ENCODE results near the gene ACBD4. TPM values are rescaled to one million over a fixed set of nuclear protein-coding genes. Genes with fewer than 3 reads are reported as not detected.
A peak's percentile ranks its signal among the peaks of the same experiment; 100 is the strongest.

Gene ACBD4
- total and polyA plus RNA-seq, 2 of the 13 experiments (the other 11 are each of a cell fraction or from before 2014, with no cell fraction given), result 16.1 to 26.9 TPM

- 0 out of 2 replicates have a peak, but pooled peaks have one; percentile 41 for TF ChIP-seq ZSCAN5A (CRISPR knock-in tag; IDR thresholded peaks at IDR 0.05; ENCODE audit: borderline replicate concordance)
- TF ChIP-seq KDM6A (CRISPR knock-in tag; IDR thresholded peaks at IDR 0.05; ENCODE audit: low read depth), result no peak
- TF ChIP-seq ZNF547 (CRISPR knock-in tag; IDR thresholded peaks at IDR 0.05), result peak; percentile 95
- TF ChIP-seq ZFP36L2 (CRISPR knock-in tag; IDR thresholded peaks at IDR 0.05), result peak; percentile 24; the same call in 1 of the 2 replicates
- TF ChIP-seq ZNF160 (CRISPR knock-in tag; IDR thresholded peaks at IDR 0.05), result peak; percentile 94
- no peak for TF ChIP-seq NR3C1 (CRISPR knock-in tag; IDR thresholded peaks at IDR 0.05)
- peak; percentile 86 for TF ChIP-seq SPEN (CRISPR knock-in tag; IDR thresholded peaks at IDR 0.05; ENCODE audit: low read depth)
- TF ChIP-seq, protein P1, sequence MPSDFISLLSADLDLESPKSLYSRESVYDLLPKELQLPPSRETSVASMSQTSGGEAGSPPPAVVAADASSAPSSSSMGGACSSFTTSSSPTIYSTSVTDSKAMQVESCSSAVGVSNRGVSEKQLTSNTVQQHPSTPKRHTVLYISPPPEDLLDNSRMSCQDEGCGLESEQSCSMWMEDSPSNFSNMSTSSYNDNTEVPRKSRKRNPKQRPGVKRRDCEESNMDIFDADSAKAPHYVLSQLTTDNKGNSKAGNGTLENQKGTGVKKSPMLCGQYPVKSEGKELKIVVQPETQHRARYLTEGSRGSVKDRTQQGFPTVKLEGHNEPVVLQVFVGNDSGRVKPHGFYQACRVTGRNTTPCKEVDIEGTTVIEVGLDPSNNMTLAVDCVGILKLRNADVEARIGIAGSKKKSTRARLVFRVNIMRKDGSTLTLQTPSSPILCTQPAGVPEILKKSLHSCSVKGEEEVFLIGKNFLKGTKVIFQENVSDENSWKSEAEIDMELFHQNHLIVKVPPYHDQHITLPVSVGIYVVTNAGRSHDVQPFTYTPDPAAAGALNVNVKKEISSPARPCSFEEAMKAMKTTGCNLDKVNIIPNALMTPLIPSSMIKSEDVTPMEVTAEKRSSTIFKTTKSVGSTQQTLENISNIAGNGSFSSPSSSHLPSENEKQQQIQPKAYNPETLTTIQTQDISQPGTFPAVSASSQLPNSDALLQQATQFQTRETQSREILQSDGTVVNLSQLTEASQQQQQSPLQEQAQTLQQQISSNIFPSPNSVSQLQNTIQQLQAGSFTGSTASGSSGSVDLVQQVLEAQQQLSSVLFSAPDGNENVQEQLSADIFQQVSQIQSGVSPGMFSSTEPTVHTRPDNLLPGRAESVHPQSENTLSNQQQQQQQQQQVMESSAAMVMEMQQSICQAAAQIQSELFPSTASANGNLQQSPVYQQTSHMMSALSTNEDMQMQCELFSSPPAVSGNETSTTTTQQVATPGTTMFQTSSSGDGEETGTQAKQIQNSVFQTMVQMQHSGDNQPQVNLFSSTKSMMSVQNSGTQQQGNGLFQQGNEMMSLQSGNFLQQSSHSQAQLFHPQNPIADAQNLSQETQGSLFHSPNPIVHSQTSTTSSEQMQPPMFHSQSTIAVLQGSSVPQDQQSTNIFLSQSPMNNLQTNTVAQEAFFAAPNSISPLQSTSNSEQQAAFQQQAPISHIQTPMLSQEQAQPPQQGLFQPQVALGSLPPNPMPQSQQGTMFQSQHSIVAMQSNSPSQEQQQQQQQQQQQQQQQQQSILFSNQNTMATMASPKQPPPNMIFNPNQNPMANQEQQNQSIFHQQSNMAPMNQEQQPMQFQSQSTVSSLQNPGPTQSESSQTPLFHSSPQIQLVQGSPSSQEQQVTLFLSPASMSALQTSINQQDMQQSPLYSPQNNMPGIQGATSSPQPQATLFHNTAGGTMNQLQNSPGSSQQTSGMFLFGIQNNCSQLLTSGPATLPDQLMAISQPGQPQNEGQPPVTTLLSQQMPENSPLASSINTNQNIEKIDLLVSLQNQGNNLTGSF (CRISPR knock-in tag; IDR thresholded peaks at IDR 0.05), result peak; percentile 73; the same call in 1 of the 2 replicates
- TF ChIP-seq EZH2 (conservative IDR thresholded peaks at IDR 0.05; ENCODE audit: low read depth, low read length), result no peak
- peak; percentile 78 for TF ChIP-seq ATF1 (CRISPR knock-in tag; IDR thresholded peaks at IDR 0.05)
- no peak for TF ChIP-seq ZNF546 (CRISPR knock-in tag; conservative IDR thresholded peaks at IDR 0.05)
- peak; percentile 74 for TF ChIP-seq SNAPC5 (CRISPR knock-in tag; IDR thresholded peaks at IDR 0.05; ENCODE audit: borderline replicate concordance)
- peak; percentile 80; the same call in 1 of the 2 replicates for TF ChIP-seq ZNF614 (CRISPR knock-in tag; IDR thresholded peaks at IDR 0.05; ENCODE audit: borderline replicate concordance)
- TF ChIP-seq, protein P2, sequence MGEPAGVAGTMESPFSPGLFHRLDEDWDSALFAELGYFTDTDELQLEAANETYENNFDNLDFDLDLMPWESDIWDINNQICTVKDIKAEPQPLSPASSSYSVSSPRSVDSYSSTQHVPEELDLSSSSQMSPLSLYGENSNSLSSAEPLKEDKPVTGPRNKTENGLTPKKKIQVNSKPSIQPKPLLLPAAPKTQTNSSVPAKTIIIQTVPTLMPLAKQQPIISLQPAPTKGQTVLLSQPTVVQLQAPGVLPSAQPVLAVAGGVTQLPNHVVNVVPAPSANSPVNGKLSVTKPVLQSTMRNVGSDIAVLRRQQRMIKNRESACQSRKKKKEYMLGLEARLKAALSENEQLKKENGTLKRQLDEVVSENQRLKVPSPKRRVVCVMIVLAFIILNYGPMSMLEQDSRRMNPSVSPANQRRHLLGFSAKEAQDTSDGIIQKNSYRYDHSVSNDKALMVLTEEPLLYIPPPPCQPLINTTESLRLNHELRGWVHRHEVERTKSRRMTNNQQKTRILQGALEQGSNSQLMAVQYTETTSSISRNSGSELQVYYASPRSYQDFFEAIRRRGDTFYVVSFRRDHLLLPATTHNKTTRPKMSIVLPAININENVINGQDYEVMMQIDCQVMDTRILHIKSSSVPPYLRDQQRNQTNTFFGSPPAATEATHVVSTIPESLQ (CRISPR knock-in tag; conservative IDR thresholded peaks at IDR 0.05), result 0 out of 2 replicates have a peak, but pooled peaks have one; percentile 57
- TF ChIP-seq ZNF350 (CRISPR knock-in tag; IDR thresholded peaks at IDR 0.05; ENCODE audit: borderline replicate concordance, low read depth), result peak; percentile 82
- peak; percentile 87 for TF ChIP-seq BORCS8-MEF2B (CRISPR knock-in tag; IDR thresholded peaks at IDR 0.05)
- TF ChIP-seq FOXA1 (IDR thresholded peaks at IDR 0.05), result no peak
- no peak for TF ChIP-seq FOXA1 (CRISPR knock-in tag; IDR thresholded peaks at IDR 0.05)
- TF ChIP-seq ZNF746 (CRISPR knock-in tag; IDR thresholded peaks at IDR 0.05), result peak; percentile 94
- TF ChIP-seq, protein P3, sequence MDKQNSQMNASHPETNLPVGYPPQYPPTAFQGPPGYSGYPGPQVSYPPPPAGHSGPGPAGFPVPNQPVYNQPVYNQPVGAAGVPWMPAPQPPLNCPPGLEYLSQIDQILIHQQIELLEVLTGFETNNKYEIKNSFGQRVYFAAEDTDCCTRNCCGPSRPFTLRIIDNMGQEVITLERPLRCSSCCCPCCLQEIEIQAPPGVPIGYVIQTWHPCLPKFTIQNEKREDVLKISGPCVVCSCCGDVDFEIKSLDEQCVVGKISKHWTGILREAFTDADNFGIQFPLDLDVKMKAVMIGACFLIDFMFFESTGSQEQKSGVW (CRISPR knock-in tag; IDR thresholded peaks at IDR 0.05; ENCODE audit: borderline replicate concordance), result no peak; the same call in 1 of the 2 replicates
These were observed 12.9 kb downstream of the ACBD4 start, which contains the start of gene HEXIM1 (continued) for GRCh38 chr17:45148183-45149036.
